Measurements from ENCODE around the gene NRTN. TPM values are rescaled to one million over a fixed set of nuclear protein-coding genes. Genes with fewer than 3 reads are reported as not detected.

NRTN gene
- polyA plus RNA-seq, 1 donor (not counting 4 experiments of a cell fraction or from before 2014, with no cell fraction given) = not detected

- TF ChIP-seq CTCF (optimal IDR thresholded peaks at IDR 0.05 in 1 of 3, IDR thresholded peaks at IDR 0.05 in 1 of 3, conservative IDR thresholded peaks at IDR 0.05 in 1 of 3; ENCODE audit: extremely low read depth in 1 of 3, insufficient read depth in 2 of 3, low read length in 3 of 3) = no peak
- Histone ChIP-seq H3K4me1 (ENCODE audit: control insufficient read depth, extremely low read depth, insufficient read depth, low read length) (no peaks in the 10 kb centered on the region), H3K27ac (ENCODE audit: control insufficient read depth, insufficient read depth, low read length) (no peak overlapping the region), H3K9ac (ENCODE audit: control insufficient read depth, extremely low read depth, insufficient read depth, low read length) (no peak overlapping the region), H3K79me2 (ENCODE audit: control insufficient read depth, insufficient read depth, low read length) (no peaks in the 10 kb centered on the region), H2AFZ (ENCODE audit: control insufficient read depth, low read length) (no peak overlapping the region), H4K20me1 (ENCODE audit: control insufficient read depth, extremely low read depth, insufficient read depth, low read length) (no peaks in the 10 kb centered on the region), H3K36me3 (ENCODE audit: control insufficient read depth in 2 of 2, extremely low read depth in 1 of 2, insufficient read depth in 2 of 2, low read length in 2 of 2) (no peaks in the 10 kb centered on the region), H3K9me1 (ENCODE audit: control insufficient read depth, extremely low read depth, insufficient read depth, low read length) (no peaks in the 10 kb centered on the region), H3K27me3 (ENCODE audit: control insufficient read depth, extremely low read depth, insufficient read depth, low read length) (peaks cover 11% of the 10 kb centered on the region), H3K9me3 (ENCODE audit: control insufficient read depth, low read depth, low read length) (no peaks in the 10 kb centered on the region), H3K4me2 (ENCODE audit: control insufficient read depth, extremely low read depth, insufficient read depth, low read depth, low read length) (no peak overlapping the region), H3K4me3 (ENCODE audit: control insufficient read depth in 2 of 3, extremely low read depth in 1 of 3, insufficient read depth in 2 of 3, low read depth in 1 of 3, low read length in 3 of 3) (no peak overlapping the region)
- no peak for FAIRE-seq
- dilution Hi-C loops (cut with MboI; ENCODE audit: extremely low pct_ligation_motif_present, low sequenced_read_pairs) = no loop called here
- DNase-seq (ENCODE audit: low read depth, low spot score) = no peak
Observed at GRCh38 chr19:5864013-5864720, 59.3 kb downstream of the NRTN start.

GRCh38 chr19:5864725-5865486, 60.0 kb downstream of the NRTN start:
- Histone ChIP-seq H3K79me2 (ENCODE audit: control insufficient read depth, insufficient read depth, low read length) (no peaks in the 10 kb centered on the region), H3K27ac (ENCODE audit: control insufficient read depth, insufficient read depth, low read length) (no peak overlapping the region), H3K27me3 (ENCODE audit: control insufficient read depth, extremely low read depth, insufficient read depth, low read length) (peaks cover 11% of the 10 kb centered on the region), H3K9ac (ENCODE audit: control insufficient read depth, extremely low read depth, insufficient read depth, low read length) (no peak overlapping the region), H3K4me2 (ENCODE audit: control insufficient read depth, extremely low read depth, insufficient read depth, low read depth, low read length) (no peak overlapping the region), H2AFZ (ENCODE audit: control insufficient read depth, low read length) (no peak overlapping the region), H3K9me3 (ENCODE audit: control insufficient read depth, low read depth, low read length) (no peaks in the 10 kb centered on the region), H3K36me3 (ENCODE audit: control insufficient read depth in 2 of 2, extremely low read depth in 1 of 2, insufficient read depth in 2 of 2, low read length in 2 of 2) (no peaks in the 10 kb centered on the region), H4K20me1 (ENCODE audit: control insufficient read depth, extremely low read depth, insufficient read depth, low read length) (no peaks in the 10 kb centered on the region), H3K4me1 (ENCODE audit: control insufficient read depth, extremely low read depth, insufficient read depth, low read length) (no peaks in the 10 kb centered on the region), H3K4me3 (ENCODE audit: control insufficient read depth in 2 of 3, extremely low read depth in 1 of 3, insufficient read depth in 2 of 3, low read depth in 1 of 3, low read length in 3 of 3) (no peak overlapping the region), H3K9me1 (ENCODE audit: control insufficient read depth, extremely low read depth, insufficient read depth, low read length) (no peaks in the 10 kb centered on the region)
- DNase-seq (ENCODE audit: low read depth, low spot score) = no peak
- no peak for FAIRE-seq
- TF ChIP-seq CTCF (optimal IDR thresholded peaks at IDR 0.05 in 1 of 3, IDR thresholded peaks at IDR 0.05 in 1 of 3, conservative IDR thresholded peaks at IDR 0.05 in 1 of 3; ENCODE audit: extremely low read depth in 1 of 3, insufficient read depth in 2 of 3, low read length in 3 of 3) = peak in 2 of 3 experiments; percentile 33 to 41
- TF ChIP-seq EZH2 (IDR thresholded peaks at IDR 0.05; ENCODE audit: low read length) = no peak
- dilution Hi-C loops (cut with MboI; ENCODE audit: extremely low pct_ligation_motif_present, low sequenced_read_pairs) = no loop called here

Data from keratinocyte (primary cell).